Testis (tissue), 3 donors: ENCODE measurements around the gene ARHGAP22. TPM values are rescaled to one million over a fixed set of nuclear protein-coding genes. Genes with fewer than 3 reads are reported as not detected.

Experiments used
- DNase-seq: peaks from one replicate; pipeline ENCODE4 v3.0.0-alpha.2; 2019
- H3K27ac ChIP-seq, 2 donors: fragments of 200-600 bp; sonication (generic); one replicate each; pipeline ENCODE4 v1.5.1; 2019
- H3K27me3 ChIP-seq: fragments of 200-600 bp; sonication (generic); one replicate; pipeline ENCODE4 v1.5.1; 2019
- H3K36me3 ChIP-seq: fragments of 200-600 bp; sonication (generic); one replicate; pipeline ENCODE4 v1.5.1; 2017; ENCODE audit warnings: low read depth; ENCODE audit errors: missing control alignments
- H3K4me1 ChIP-seq: fragments of 200-600 bp; sonication (generic); one replicate; pipeline ENCODE4 v1.5.1; 2019
- H3K4me3 ChIP-seq, 2 donors: fragments of 200-600 bp; sonication (generic); one replicate each; pipeline ENCODE4 v1.5.1; 2017 to 2019
- H3K9me3 ChIP-seq: fragments of 200-600 bp; sonication (generic); one replicate; pipeline ENCODE4 v1.5.1; 2017
- POLR2A ChIP-seq: fragments of 450-650 bp; IDR thresholded peaks from one replicate; pipeline ENCODE4 v1.6.1; 2017; ENCODE audit warnings: antibody characterized with exemption, mild to moderate bottlenecking, moderate library complexity
- WGBS, 2 donors: methylation state at CpG; one replicate each; pipeline ENCODE4 v1.1.5; 2018; 5-methylcytosine and 5-hydroxymethylcytosine counted together
- intact Hi-C: fragments of 100-400 bp; cut with DNase I; formaldehyde crosslinking; loops from one replicate; pipeline ENCODE4 v1.15.1; 2023; ENCODE audit warnings: low total_unique reads
- polyA plus RNA-seq: library from polyadenylated mRNA; stranded (reverse); fragments of 350-450 nt; fragmentation: Illumina TruSeq; extraction: RNeasy Lipid Tissue Mini Kit (QIAGEN cat#74804); gene quantifications from one replicate; pipeline ENCODE4 v1.2.3, GENCODE V29; 2014; ENCODE audit warnings: low read depth, low replicate concordance; ENCODE audit not compliant: insufficient read depth
- total RNA-seq, 2 donors: library from RNA; depleted of rRNA; stranded (reverse); fragments of >200 nt; gene quantifications; one replicate each; pipeline ENCODE4 v1.2.3, GENCODE V29; 2016
- TF ChIP-seq, protein P1 (sequence below), 3 experiments: fragments of 450-650 bp in 2 of 3; fragments of 200-600 bp in 1 of 3; sonication (generic) in 1 of 3; IDR thresholded peaks; one replicate each; pipeline ENCODE4 v1.5.1; 2016 to 2019; ENCODE audit warnings: antibody characterized with exemption in 3 of 3, mild to moderate bottlenecking in 2 of 3, moderate library complexity in 1 of 3

The ARHGAP22 gene
- total and polyA plus RNA-seq, 3 donors from 2014 or later, result 6.2 to 11.9 (median 8.8) TPM

DNA sequence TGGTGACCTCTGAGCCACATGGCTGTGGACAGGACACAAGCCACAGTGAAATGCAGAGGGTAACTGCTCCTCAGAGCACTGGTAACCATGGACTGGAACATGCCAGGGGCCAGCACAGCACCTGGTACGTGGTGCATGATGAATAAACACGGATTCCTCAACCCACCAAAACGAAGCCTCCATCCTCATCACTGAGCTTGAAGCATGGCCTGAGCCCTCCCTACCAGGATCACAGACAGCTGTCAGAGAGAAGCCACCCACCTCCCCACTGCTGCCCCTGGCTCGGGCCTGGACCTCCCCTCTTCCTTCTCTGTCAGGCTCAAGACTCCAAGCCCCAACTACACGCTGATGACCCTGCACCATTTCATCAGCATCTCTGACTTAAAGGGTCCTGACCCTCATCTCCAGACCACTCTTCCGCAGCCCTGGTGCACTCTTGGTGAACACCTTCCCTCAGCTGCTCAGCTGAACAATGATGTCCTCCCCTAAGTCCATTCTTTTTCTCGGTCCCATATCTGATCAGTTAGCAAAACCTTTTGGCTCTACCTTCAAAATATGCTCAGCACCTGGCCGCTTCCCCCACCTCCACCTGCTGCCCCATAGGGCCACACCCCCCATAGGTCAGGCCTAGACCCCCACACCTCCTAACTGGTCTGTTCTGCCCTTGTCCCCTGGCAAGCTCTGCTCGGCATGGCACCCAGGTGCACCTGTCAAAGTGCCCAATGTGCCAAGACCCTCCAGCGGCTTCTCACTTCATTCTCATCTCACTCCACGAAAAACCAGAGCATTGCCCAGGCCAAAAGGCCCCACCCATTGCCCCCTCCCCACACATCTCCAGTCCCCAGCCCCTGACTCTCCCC is 157.3 kb downstream of the ARHGAP22 start:
- H3K27ac ChIP-seq, result no peak overlapping the region
- peaks cover 5% of the 10 kb centered on the region for H3K4me1 ChIP-seq
- H3K27me3 ChIP-seq, result no peaks in the 10 kb centered on the region
- no peak for TF ChIP-seq POLR2A
- TF ChIP-seq, protein P1, sequence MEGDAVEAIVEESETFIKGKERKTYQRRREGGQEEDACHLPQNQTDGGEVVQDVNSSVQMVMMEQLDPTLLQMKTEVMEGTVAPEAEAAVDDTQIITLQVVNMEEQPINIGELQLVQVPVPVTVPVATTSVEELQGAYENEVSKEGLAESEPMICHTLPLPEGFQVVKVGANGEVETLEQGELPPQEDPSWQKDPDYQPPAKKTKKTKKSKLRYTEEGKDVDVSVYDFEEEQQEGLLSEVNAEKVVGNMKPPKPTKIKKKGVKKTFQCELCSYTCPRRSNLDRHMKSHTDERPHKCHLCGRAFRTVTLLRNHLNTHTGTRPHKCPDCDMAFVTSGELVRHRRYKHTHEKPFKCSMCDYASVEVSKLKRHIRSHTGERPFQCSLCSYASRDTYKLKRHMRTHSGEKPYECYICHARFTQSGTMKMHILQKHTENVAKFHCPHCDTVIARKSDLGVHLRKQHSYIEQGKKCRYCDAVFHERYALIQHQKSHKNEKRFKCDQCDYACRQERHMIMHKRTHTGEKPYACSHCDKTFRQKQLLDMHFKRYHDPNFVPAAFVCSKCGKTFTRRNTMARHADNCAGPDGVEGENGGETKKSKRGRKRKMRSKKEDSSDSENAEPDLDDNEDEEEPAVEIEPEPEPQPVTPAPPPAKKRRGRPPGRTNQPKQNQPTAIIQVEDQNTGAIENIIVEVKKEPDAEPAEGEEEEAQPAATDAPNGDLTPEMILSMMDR (IDR thresholded peaks at IDR 0.05), result no peak
- intact Hi-C loops, result no loop called here
- DNase-seq, result no peak
- WGBS, 2 donors, result 88 to 93% methylated on average over 11 of the region's 11 CpGs
- no peak overlapping the region for H3K4me3 ChIP-seq
- H3K9me3 ChIP-seq, result no peaks in the 10 kb centered on the region
- no peaks in the 10 kb centered on the region for H3K36me3 ChIP-seq

DNA sequence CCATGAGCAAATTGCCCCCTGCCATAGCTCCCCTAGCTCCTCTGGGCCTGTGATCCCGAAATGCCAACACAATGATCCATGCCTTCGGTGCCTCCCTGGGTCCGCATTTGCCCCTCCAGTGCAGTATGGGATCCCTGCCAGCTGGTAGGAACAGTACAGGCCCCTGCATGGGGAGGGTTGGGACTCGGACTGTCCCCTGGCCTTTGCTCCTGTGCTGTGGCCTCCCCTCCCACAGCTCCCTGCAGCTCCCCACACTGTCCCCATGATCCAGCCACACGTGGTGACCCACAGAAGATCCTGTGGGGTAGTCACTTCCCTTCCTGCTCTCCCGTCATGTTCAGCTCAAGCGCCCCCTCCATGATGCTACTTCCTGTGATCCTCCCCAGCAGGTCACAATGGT is 158.1 kb downstream of the ARHGAP22 start:
- Histone ChIP-seq H3K27ac (no peak overlapping the region), H3K36me3 (no peaks in the 10 kb centered on the region), H3K9me3 (no peaks in the 10 kb centered on the region), H3K4me1 (no peaks in the 10 kb centered on the region), H3K27me3 (no peaks in the 10 kb centered on the region), H3K4me3 (no peak overlapping the region)
- 74 to 87% methylated on average over 5 to 7 of the region's 7 CpGs for WGBS, 2 donors
- TF ChIP-seq POLR2A, result no peak
- TF ChIP-seq, protein P1 (IDR thresholded peaks at IDR 0.05), result no peak
- DNase-seq, result no peak
- intact Hi-C loops, result no loop called here

DNA sequence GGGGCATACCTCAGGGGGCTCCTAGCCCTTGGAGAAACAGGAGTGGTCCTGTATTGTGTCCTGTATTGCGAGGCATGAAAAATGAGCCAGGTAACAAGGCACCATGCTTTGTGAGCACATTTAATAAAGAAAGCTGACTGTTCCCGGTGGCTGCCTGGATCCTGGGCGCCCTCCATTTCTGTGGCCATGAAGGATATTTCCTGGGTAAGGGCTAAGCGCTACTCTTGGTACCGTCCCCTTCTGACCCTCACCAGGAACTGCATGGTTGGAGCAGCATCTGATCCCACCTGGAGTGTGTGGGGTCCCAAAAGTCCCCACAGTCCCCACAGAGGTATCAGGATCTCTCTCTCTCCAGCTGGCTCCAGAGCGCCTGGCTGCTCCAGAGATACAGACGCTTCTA is 158.9 kb downstream of the ARHGAP22 start:
- intact Hi-C loops, result no loop called here
- Histone ChIP-seq H3K9me3 (no peaks in the 10 kb centered on the region), H3K4me3 (no peak overlapping the region), H3K27ac (no peak overlapping the region), H3K36me3 (no peaks in the 10 kb centered on the region), H3K4me1 (no peaks in the 10 kb centered on the region), H3K27me3 (no peaks in the 10 kb centered on the region)
- TF ChIP-seq, protein P1 (IDR thresholded peaks at IDR 0.05), result no peak
- TF ChIP-seq POLR2A, result no peak
- WGBS, 2 donors, result 84 to 95% methylated on average over 7 of the region's 7 CpGs
- DNase-seq, result no peak

DNA sequence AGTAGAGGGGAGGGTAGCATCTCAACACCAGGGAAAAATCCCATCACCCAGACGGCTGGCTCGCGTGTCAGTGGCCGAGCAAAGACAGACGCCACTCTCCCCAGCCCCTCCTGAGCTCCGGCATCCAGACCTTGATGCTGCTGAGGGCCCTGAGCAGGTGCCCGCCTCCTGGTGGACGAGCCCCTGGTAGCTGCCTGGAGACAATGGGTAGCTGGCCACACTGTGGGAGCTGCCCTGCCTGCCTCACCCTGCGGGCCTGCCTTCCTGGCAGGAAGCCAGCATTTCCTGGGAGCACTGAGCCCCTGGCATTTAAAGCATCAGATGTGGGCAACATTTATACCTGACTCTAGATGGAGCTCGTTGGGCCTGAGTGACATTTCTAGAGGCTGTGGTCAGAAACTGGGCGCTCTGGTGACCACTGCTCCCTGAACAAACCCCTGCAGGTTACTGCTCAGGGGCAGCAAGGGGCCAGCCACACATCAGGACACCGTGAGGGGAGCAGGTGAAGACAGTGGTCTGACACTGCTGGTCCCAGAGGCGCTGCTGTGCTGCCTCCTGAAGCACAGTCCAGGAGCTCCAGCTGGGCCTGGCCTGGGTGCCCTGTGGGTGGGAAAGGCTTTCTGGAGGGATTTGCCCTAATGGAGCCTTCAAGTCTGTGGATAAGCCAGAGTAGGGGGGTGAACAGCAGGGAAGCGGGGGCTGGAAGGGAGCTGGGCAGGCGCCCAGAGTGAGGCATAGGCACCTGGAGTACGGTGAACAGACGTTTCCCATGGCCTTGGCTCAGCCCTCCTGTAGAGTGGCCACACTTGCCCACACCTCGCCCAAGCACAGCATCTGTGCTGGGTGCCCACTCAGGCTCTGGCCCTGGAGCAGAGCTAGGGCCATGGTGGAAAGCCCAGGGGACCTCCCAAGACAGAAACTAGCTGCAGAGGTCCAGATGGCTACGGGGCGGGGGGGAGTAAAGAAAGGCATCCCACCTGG is 159.7 kb downstream of the ARHGAP22 start:
- WGBS, 2 donors, result 78 to 82% methylated on average over 8 to 20 of the region's 20 CpGs
- Histone ChIP-seq H3K27me3 (no peaks in the 10 kb centered on the region), H3K9me3 (no peaks in the 10 kb centered on the region), H3K4me3 (no peak overlapping the region), H3K27ac (no peak overlapping the region), H3K36me3 (no peaks in the 10 kb centered on the region), H3K4me1 (no peaks in the 10 kb centered on the region)
- TF ChIP-seq, protein P1 (IDR thresholded peaks at IDR 0.05), result no peak
- no peak for TF ChIP-seq POLR2A
- intact Hi-C loops, result no loop called here
- DNase-seq, result no peak
